GM18517 (cell line): Measurements from ENCODE around the gene KRTAP12-1.
"Not testable (repeated sequence)": the region's sequence is repeated elsewhere in the genome, so short reads cannot be mapped to it uniquely, and the experiment has no call there.

Experiments
- ATAC-seq: cut with Tn5 transposase; IDR thresholded peaks from one replicate; pipeline ENCODE4 v1.9.1; 2021; ENCODE audit warnings: mild to moderate bottlenecking, moderate library complexity; ENCODE audit not compliant: unreplicated experiment

KRTAP12-1 gene

GRCh38 chr21:44699502-44700001 lies 17.6 kb upstream of the KRTAP12-1 start:
- no peak for ATAC-seq

- ATAC-seq, result no peak
These were observed 16.1 kb upstream of the KRTAP12-1 start for GRCh38 chr21:44697811-44698734.

GRCh38 chr21:44697172-44697810 lies 15.3 kb upstream of the KRTAP12-1 start, which contains the start of gene KRTAP10-12:
KRTAP10-12 (plus strand) TSS chr21:44697172; CDS start chr21:44697202, 30 bp downstream.
- ATAC-seq, result not testable (repeated sequence)

GRCh38 chr21:44696572-44696971 lies 14.6 kb upstream of the KRTAP12-1 start:
- ATAC-seq, result no peak

GRCh38 chr21:44695641-44696040 lies 13.7 kb upstream of the KRTAP12-1 start:
- ATAC-seq, result no peak

GRCh38 chr21:44695184-44695583 lies 13.2 kb upstream of the KRTAP12-1 start:
- no peak for ATAC-seq

- ATAC-seq, result no peak
These were observed 12.8 kb upstream of the KRTAP12-1 start for GRCh38 chr21:44694776-44695175.

GRCh38 chr21:44692798-44693512 lies 11.0 kb upstream of the KRTAP12-1 start:
- ATAC-seq, result no peak

GRCh38 chr21:44691686-44692085 lies 9.7 kb upstream of the KRTAP12-1 start:
- no peak for ATAC-seq

GRCh38 chr21:44689740-44690139 lies 7.8 kb upstream of the KRTAP12-1 start:
- not testable (repeated sequence) for ATAC-seq

- ATAC-seq, result no peak
These were observed 5.7 kb upstream of the KRTAP12-1 start for GRCh38 chr21:44687671-44688070.

- no peak for ATAC-seq
These were observed 5.0 kb upstream of the KRTAP12-1 start for GRCh38 chr21:44686843-44687561.

GRCh38 chr21:44686000-44686781 lies 4.2 kb upstream of the KRTAP12-1 start:
- no peak for ATAC-seq

GRCh38 chr21:44685050-44685449 lies 3.1 kb upstream of the KRTAP12-1 start:
- ATAC-seq, result not testable (repeated sequence)

GRCh38 chr21:44684483-44684882 lies 2.5 kb upstream of the KRTAP12-1 start:
- no peak for ATAC-seq

- ATAC-seq, result no peak
These were observed 2.1 kb upstream of the KRTAP12-1 start for GRCh38 chr21:44684077-44684476.

GRCh38 chr21:44682580-44683151 lies 703 bp upstream of the KRTAP12-1 start:
- ATAC-seq, result no peak

- ATAC-seq, result no peak
These were observed 811 bp downstream of the KRTAP12-1 start for GRCh38 chr21:44681152-44681551.

GRCh38 chr21:44677881-44678280 lies 4.1 kb downstream of the KRTAP12-1 start:
- ATAC-seq, result no peak
